Endothelial cell of umbilical vein (primary cell): Measurements from ENCODE around the gene SPACA7. TPM values are rescaled to one million over a fixed set of nuclear protein-coding genes. Genes with fewer than 3 reads are reported as not detected.

Source experiments
- BruUV-seq: library from RNA; stranded (reverse); fragments of 400-500 nt; replicated peaks from 2 replicates; lab custom pipeline; 2021; lab: Mats Ljungman, UMichigan
- CTCF ChIA-PET: fragments of 300-600, 350-600 bp; sonication (Branson Sonifier 250); formaldehyde crosslinking; loops from one replicate; lab custom pipeline; 2021; ENCODE audit warnings: antibody characterized with exemption, inconsistent platforms; lab: Charles Lee
- POLR2A ChIA-PET: fragments of 300-600, 350-600 bp; sonication (Branson Sonifier 250); formaldehyde crosslinking; loops from one replicate; lab custom pipeline; 2021; ENCODE audit warnings: antibody characterized with exemption, inconsistent platforms; lab: Charles Lee
- DNase-seq: peaks from one replicate; pipeline ENCODE4 v3.0.0-alpha.2; 2011; ENCODE audit warnings: low read depth, low spot score
- FAIRE-seq: peaks from 2 replicates; lab custom pipeline; 2011; peaks lifted over from hg19 to GRCh38; lab: Jason Lieb, UNC
- H2AFZ ChIP-seq: 2 replicates; pipeline ENCODE4 v1.6.0; 2012; ENCODE audit warnings: low read depth, low read length, control low read depth, inconsistent platforms
- H3K27ac ChIP-seq: 2 replicates; pipeline ENCODE4 v1.5.1; 2011; ENCODE audit warnings: low read depth, mild to moderate bottlenecking, control low read depth, low read length, moderate library complexity; ENCODE audit not compliant: insufficient read depth
- H3K27me3 ChIP-seq, 2 experiments: 2 replicates each; pipeline versions ENCODE4 v1.6.0 to v1.6.1; 2011; ENCODE audit warnings: low read length in 2 of 2, mixed read lengths in 1 of 2; ENCODE audit not compliant: control insufficient read depth in 2 of 2, insufficient read depth in 2 of 2
- H3K36me3 ChIP-seq, 2 experiments: 2 replicates in 1 of 2; 3 replicates in 1 of 2; pipeline ENCODE4 v1.5.1; 2011; ENCODE audit warnings: low read length in 2 of 2, mild to moderate bottlenecking in 1 of 2, moderate library complexity in 1 of 2; ENCODE audit not compliant: control insufficient read depth in 2 of 2, insufficient read depth in 2 of 2; ENCODE audit errors: extremely low read depth in 1 of 2
- H3K4me1 ChIP-seq: 3 replicates; pipeline ENCODE4 v1.5.1; 2011; ENCODE audit warnings: mild to moderate bottlenecking, low read length; ENCODE audit not compliant: control insufficient read depth, insufficient read depth; ENCODE audit errors: extremely low read depth
- H3K4me2 ChIP-seq: 2 replicates; pipeline ENCODE4 v1.6.1; 2011; ENCODE audit warnings: low read length, control low read depth, mixed read lengths; ENCODE audit not compliant: insufficient read depth
- H3K4me3 ChIP-seq, 3 experiments: fragments of 200-600 bp in 1 of 3; sonication (generic), shearing (Covaris generic) in 1 of 3; replicated peaks in 1 of 3; 2 replicates each; pipeline ENCODE4 v1.5.1; 2011 to 2016; ENCODE audit warnings: control low read depth in 3 of 3, low read length in 3 of 3, mild to moderate bottlenecking in 2 of 3, inconsistent platforms in 1 of 3, low read depth in 1 of 3, moderate library complexity in 1 of 3; ENCODE audit not compliant: insufficient read depth in 1 of 3
- H3K79me2 ChIP-seq: 2 replicates; pipeline ENCODE4 v1.6.0; 2012; ENCODE audit warnings: low read length, inconsistent platforms; ENCODE audit not compliant: control insufficient read depth, insufficient read depth
- H3K9ac ChIP-seq: replicated peaks from 2 replicates; pipeline ENCODE3; 2011; ENCODE audit warnings: low read length, control low read depth; ENCODE audit not compliant: insufficient read depth; ENCODE audit errors: extremely low read depth
- H3K9me1 ChIP-seq: replicated peaks from 3 replicates; pipeline ENCODE4 v1.6.0; 2011; ENCODE audit warnings: mild to moderate bottlenecking, low read length; ENCODE audit not compliant: control insufficient read depth, insufficient read depth; ENCODE audit errors: extremely low read depth
- H3K9me3 ChIP-seq: replicated peaks from 2 replicates; pipeline ENCODE4 v1.5.1; 2012; ENCODE audit warnings: low read length, inconsistent platforms; ENCODE audit not compliant: control insufficient read depth, insufficient read depth
- H4K20me1 ChIP-seq: replicated peaks from 2 replicates; pipeline ENCODE3; 2011; ENCODE audit warnings: mild to moderate bottlenecking, low read length; ENCODE audit not compliant: control insufficient read depth, insufficient read depth; ENCODE audit errors: extremely low read depth
- EZH2 ChIP-seq: IDR thresholded peaks from 2 replicates; pipeline ENCODE4 v1.6.1; 2012; ENCODE audit warnings: borderline replicate concordance, low read depth, mild to moderate bottlenecking, moderate library complexity, low read length, inconsistent platforms; ENCODE audit not compliant: severe bottlenecking
- FOS ChIP-seq: IDR thresholded peaks from 2 replicates; pipeline ENCODE4 v1.6.1; 2011; ENCODE audit warnings: mild to moderate bottlenecking, low read length, moderate library complexity, borderline replicate concordance; ENCODE audit not compliant: insufficient read depth
- GATA2 ChIP-seq: IDR thresholded peaks from 2 replicates; pipeline ENCODE4 v1.7.0; 2011; ENCODE audit warnings: low read depth, mild to moderate bottlenecking, moderate library complexity, mixed read lengths, low read length; ENCODE audit not compliant: insufficient read length, insufficient read depth
- JUN ChIP-seq: IDR thresholded peaks from 2 replicates; pipeline ENCODE4 v1.6.1; 2011; ENCODE audit warnings: borderline replicate concordance, low read depth; ENCODE audit not compliant: insufficient read length, insufficient read depth
- MYC ChIP-seq: IDR thresholded peaks from one replicate; pipeline ENCODE4 v1.6.1; 2011; ENCODE audit warnings: mild to moderate bottlenecking, low read depth, low read length
- POLR2A ChIP-seq: IDR thresholded peaks from 2 replicates; pipeline ENCODE4 v1.6.1; 2012; ENCODE audit warnings: low read depth, mild to moderate bottlenecking, control low read depth, low read length
- POLR2AphosphoS5 ChIP-seq: IDR thresholded peaks from 2 replicates; pipeline ENCODE4 v1.6.1; 2012; ENCODE audit warnings: low read depth, mild to moderate bottlenecking, control low read depth, low read length, moderate library complexity; ENCODE audit not compliant: insufficient read depth
- dilution Hi-C: fragments of 300-500 bp; cut with MboI; formaldehyde crosslinking; loops from one replicate; pipeline ENCODE4 v1.15.0; 2019; ENCODE audit warnings: low sequenced_read_pairs; ENCODE audit not compliant: extremely low pct_ligation_motif_present
- intact Hi-C: fragments of 100-400 bp; cut with micrococcal nuclease; formaldehyde crosslinking; loops from one replicate; pipeline ENCODE4 v1.10.0; 2022
- polyA plus RNA-seq, 4 experiments: library from polyadenylated mRNA; depleted of rRNA in 3 of 4; stranded (reverse) in 3 of 4; unstranded in 1 of 4; fragments of >200 nt; gene quantifications; 2 replicates each; pipeline versions ENCODE4 v1.2.1 to v1.2.3, GENCODE V29; 2011 to 2012; ENCODE audit warnings: missing spikeins in 1 of 4
- total RNA-seq: library from RNA; stranded (reverse); gene quantifications from 2 replicates; pipeline ENCODE4 v1.2.3, GENCODE V29; 2021
- TF ChIP-seq, protein P1 (sequence below): IDR thresholded peaks from 2 replicates; pipeline ENCODE4 v1.6.1; 2011; ENCODE audit not compliant: insufficient read depth, insufficient read length
- TF ChIP-seq, protein P2 (sequence below), 2 donors: IDR thresholded peaks; 1 replicate in 1 of 2; 2 replicates in 1 of 2; pipeline ENCODE4 v1.5.1; 2011; ENCODE audit warnings: low read length in 2 of 2, mild to moderate bottlenecking in 2 of 2, moderate library complexity in 2 of 2, control low read depth in 1 of 2, inconsistent platforms in 1 of 2, low read depth in 1 of 2; ENCODE audit not compliant: insufficient read depth in 1 of 2; ENCODE audit errors: extremely low read depth in 1 of 2

SPACA7 gene
- total and polyA plus RNA-seq, 2 donors (not counting 3 experiments of a cell fraction or from before 2014, with no cell fraction given): not detected

DNA sequence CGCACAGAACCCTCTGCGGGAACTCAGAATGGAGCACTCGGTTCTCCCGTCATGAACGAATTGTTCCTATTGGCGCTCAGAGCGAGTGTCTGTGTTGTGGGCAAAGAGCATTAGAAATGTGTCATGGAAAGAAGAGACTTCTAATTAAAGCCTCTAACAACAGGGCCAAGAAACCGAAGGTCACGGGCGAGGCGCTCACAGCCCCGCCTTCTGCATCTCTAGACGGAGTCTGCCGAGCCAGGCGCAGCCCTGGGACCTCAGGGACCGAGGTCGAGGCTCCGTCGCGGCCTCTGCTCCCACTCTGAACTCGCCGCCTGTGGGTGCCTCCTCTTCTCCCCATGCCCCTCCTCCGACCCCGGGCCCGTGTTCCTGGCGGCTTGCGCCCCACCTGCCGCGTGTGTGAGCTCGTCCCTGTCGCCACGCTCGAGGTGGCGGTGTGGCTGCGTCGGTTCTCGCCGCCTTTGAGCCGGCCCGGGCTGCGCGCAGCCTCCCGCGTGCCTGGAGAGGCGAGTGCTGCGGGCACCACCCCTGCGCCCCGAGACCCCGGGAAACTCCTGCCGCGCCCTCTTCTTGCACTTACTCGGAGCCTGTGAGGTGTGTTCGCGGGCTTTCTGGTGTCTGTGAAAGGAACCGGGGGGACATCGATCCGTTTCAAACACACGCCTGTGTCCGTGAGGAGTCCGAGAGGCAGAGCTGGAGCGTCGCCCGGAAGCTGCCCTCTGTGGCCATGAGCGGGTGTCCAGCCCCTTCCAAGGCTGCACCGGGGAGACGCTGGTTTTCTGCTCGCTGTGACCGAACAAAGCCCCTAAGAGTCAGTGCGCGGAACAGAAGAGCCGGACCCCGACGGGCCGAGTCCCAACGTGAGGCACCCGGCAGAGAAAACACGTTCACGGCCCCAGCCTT, 45.4 kb upstream of the SPACA7 start:
- no peaks in the 10 kb centered on the region for H3K9me1 ChIP-seq
- no peaks in the 10 kb centered on the region for H3K9me3 ChIP-seq
- dilution Hi-C loops (no loop called here), intact Hi-C loops (loop anchor here (5.0 kb wide), 1 partner anchor 277 kb away; no protein-coding TSS in a partner anchor)
- DNase-seq: no peak
- H3K4me2 ChIP-seq: no peak overlapping the region
- H3K4me3 ChIP-seq: no peak overlapping the region
- FAIRE-seq: no peak
- POLR2A ChIA-PET: no interaction called here
- peaks cover 0 to 4% of the 10 kb centered on the region in 2 experiments for H3K27me3 ChIP-seq
- no peak overlapping the region for H3K9ac ChIP-seq
- TF ChIP-seq POLR2AphosphoS5 (no peak), GATA2 (no peak), EZH2 (no peak), JUN (no peak), POLR2A (no peak), FOS (no peak), MYC (no peak)
- TF ChIP-seq, protein P1, sequence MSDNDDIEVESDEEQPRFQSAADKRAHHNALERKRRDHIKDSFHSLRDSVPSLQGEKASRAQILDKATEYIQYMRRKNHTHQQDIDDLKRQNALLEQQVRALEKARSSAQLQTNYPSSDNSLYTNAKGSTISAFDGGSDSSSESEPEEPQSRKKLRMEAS: no peak
- TF ChIP-seq, protein P2, sequence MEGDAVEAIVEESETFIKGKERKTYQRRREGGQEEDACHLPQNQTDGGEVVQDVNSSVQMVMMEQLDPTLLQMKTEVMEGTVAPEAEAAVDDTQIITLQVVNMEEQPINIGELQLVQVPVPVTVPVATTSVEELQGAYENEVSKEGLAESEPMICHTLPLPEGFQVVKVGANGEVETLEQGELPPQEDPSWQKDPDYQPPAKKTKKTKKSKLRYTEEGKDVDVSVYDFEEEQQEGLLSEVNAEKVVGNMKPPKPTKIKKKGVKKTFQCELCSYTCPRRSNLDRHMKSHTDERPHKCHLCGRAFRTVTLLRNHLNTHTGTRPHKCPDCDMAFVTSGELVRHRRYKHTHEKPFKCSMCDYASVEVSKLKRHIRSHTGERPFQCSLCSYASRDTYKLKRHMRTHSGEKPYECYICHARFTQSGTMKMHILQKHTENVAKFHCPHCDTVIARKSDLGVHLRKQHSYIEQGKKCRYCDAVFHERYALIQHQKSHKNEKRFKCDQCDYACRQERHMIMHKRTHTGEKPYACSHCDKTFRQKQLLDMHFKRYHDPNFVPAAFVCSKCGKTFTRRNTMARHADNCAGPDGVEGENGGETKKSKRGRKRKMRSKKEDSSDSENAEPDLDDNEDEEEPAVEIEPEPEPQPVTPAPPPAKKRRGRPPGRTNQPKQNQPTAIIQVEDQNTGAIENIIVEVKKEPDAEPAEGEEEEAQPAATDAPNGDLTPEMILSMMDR (IDR thresholded peaks at IDR 0.05; ENCODE audit: extremely low read depth in 1 of 2, insufficient read depth in 1 of 2, low read depth in 1 of 2, low read length in 2 of 2): no peak
- BruUV-seq: no TSS peak
- H4K20me1 ChIP-seq: no peaks in the 10 kb centered on the region
- H3K4me1 ChIP-seq: no peaks in the 10 kb centered on the region
- H3K79me2 ChIP-seq: no peaks in the 10 kb centered on the region
- H3K36me3 ChIP-seq: no peaks in the 10 kb centered on the region
- no peak overlapping the region for H3K27ac ChIP-seq
- no peak overlapping the region for H2AFZ ChIP-seq
- CTCF ChIA-PET: no interaction called here
